Measurements from ENCODE around the gene CRYZ. TPM values are rescaled to one million over a fixed set of nuclear protein-coding genes. Genes with fewer than 3 reads are reported as not detected.

Gene CRYZ
- total RNA-seq, 1 donor from 2014 or later = 48.3 TPM

GRCh38 chr1:74726063-74726462 lies 6.8 kb downstream of the CRYZ start:
- intact Hi-C loops (cut with DNase I) = no loop called here

GRCh38 chr1:74717626-74718025 lies 15.2 kb downstream of the CRYZ start:
- H3K9me3 ChIP-seq = no peaks in the 10 kb centered on the region
- H3K36me3 ChIP-seq = peaks cover 84% of the 10 kb centered on the region
- DNase-seq (no peak), ATAC-seq (no peak)
- no peaks in the 10 kb centered on the region for H3K27me3 ChIP-seq
- TF ChIP-seq CTCF (IDR thresholded peaks at IDR 0.05) = no peak
- intact Hi-C loops (cut with DNase I) = no loop called here
- no peak overlapping the region for H3K4me3 ChIP-seq
- no peaks in the 10 kb centered on the region for H3K4me1 ChIP-seq
- no peak overlapping the region for H3K27ac ChIP-seq

More at GRCh38 chr1:74726063-74726462, 6.8 kb downstream of the CRYZ start:
- no peaks in the 10 kb centered on the region for H3K4me1 ChIP-seq
- H3K9me3 ChIP-seq = no peaks in the 10 kb centered on the region
- H3K36me3 ChIP-seq = peaks cover 36% of the 10 kb centered on the region
- H3K27me3 ChIP-seq = no peaks in the 10 kb centered on the region
- no peak for TF ChIP-seq CTCF (IDR thresholded peaks at IDR 0.05)
- H3K27ac ChIP-seq = no peak overlapping the region
- DNase-seq = no peak
- no peak overlapping the region for H3K4me3 ChIP-seq
- no peak for ATAC-seq

- intact Hi-C loops (cut with DNase I) = no loop called here
- ATAC-seq (no peak), DNase-seq (no peak)
- Histone ChIP-seq H3K27ac (no peak overlapping the region), H3K4me3 (no peak overlapping the region), H3K4me1 (no peaks in the 10 kb centered on the region), H3K9me3 (no peaks in the 10 kb centered on the region), H3K36me3 (peaks cover 80% of the 10 kb centered on the region), H3K27me3 (no peaks in the 10 kb centered on the region)
- TF ChIP-seq CTCF (IDR thresholded peaks at IDR 0.05) = no peak
Observed at GRCh38 chr1:74716822-74717221, 16.0 kb downstream of the CRYZ start.

- Histone ChIP-seq H3K4me1 (no peaks in the 10 kb centered on the region), H3K27ac (no peak overlapping the region), H3K36me3 (peaks cover 80% of the 10 kb centered on the region), H3K27me3 (no peaks in the 10 kb centered on the region), H3K4me3 (no peak overlapping the region), H3K9me3 (no peaks in the 10 kb centered on the region)
- ATAC-seq = no peak
- intact Hi-C loops (cut with DNase I) = no loop called here
- no peak for DNase-seq
- no peak for TF ChIP-seq CTCF (IDR thresholded peaks at IDR 0.05)
Observed at GRCh38 chr1:74715806-74716205, 17.0 kb downstream of the CRYZ start.

- Histone ChIP-seq H3K4me3 (no peak overlapping the region), H3K27me3 (no peaks in the 10 kb centered on the region), H3K36me3 (peaks cover 73% of the 10 kb centered on the region), H3K4me1 (no peaks in the 10 kb centered on the region), H3K27ac (no peak overlapping the region), H3K9me3 (no peaks in the 10 kb centered on the region)
- ATAC-seq (no peak), DNase-seq (no peak)
- TF ChIP-seq CTCF (IDR thresholded peaks at IDR 0.05) = no peak
- intact Hi-C loops (cut with DNase I) = no loop called here
Observed at GRCh38 chr1:74715236-74715502, 17.7 kb downstream of the CRYZ start.

- Histone ChIP-seq H3K4me1 (no peaks in the 10 kb centered on the region), H3K27me3 (no peaks in the 10 kb centered on the region), H3K9me3 (no peaks in the 10 kb centered on the region), H3K4me3 (no peak overlapping the region), H3K27ac (no peak overlapping the region), H3K36me3 (peaks cover 71% of the 10 kb centered on the region)
- no peak for ATAC-seq
- no peak for TF ChIP-seq CTCF (IDR thresholded peaks at IDR 0.05)
- intact Hi-C loops (cut with DNase I) = no loop called here
- no peak for DNase-seq
Observed at GRCh38 chr1:74714429-74715235, 18.2 kb downstream of the CRYZ start.

Measured in upper lobe of right lung (tissue), 1 donor.